HG03575 (cell line): ENCODE results near the gene VAT1L.

Experiments
- ATAC-seq: cut with Tn5 transposase; IDR thresholded peaks from one replicate; pipeline ENCODE4 v1.9.1; 2021; ENCODE audit not compliant: unreplicated experiment, insufficient number of reproducible peaks, low FRiP score; ENCODE audit errors: extremely low read depth

Gene VAT1L

DNA sequence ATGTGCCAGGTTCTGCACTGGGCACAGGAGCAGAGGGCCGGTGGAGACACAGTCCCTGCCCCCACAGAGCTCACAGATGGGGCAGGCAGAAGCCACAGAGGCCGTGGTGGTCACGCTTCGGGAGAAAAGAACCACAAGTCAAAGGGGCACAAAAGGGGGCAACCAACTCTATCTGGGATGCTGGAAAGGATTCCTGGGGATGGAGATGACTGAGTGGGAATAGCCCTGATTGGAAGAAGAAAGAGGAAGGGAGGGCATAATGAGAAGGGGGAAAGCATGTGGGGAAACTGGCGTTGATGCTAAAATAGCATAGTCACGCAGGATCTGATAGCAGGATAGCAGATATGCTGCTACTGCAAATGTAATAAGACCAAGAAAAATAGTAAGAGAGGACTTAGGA, 69.7 kb downstream of the VAT1L start:
- ATAC-seq, result no peak

DNA sequence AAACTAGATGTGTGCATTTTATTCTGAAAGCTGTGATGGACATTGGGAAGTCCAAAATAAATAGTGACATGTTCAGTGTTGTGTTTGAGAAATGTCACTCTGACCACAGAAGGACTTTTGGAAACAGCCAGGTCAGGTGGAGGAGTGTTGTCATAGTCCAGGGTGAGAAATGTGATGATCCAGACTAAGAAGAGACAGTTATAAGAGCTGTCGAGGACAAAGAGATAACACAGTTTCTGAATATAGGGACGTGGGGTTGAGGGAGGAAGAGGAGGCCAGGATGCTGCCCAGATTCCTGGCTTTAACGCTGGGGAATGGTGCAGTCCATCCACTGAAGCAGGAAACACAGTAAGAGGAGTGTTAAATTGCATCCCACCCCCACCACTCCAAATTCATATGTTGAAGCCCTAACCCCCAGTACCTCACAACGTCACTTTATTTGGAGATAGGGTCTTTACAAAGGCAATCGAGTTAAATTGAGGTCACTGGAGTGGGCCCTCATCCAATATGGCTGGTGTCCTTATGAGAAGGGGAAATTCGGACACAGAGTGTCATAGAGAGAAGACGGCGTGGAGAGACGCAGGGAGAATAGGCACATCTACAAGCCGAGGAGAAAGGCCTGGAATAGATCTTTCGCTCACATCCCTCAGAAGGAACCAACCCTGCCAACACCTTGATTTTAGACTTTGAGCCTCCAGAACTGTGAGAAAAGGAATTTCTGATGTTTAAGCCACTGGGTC, 71.3 kb downstream of the VAT1L start:
- no peak for ATAC-seq

DNA sequence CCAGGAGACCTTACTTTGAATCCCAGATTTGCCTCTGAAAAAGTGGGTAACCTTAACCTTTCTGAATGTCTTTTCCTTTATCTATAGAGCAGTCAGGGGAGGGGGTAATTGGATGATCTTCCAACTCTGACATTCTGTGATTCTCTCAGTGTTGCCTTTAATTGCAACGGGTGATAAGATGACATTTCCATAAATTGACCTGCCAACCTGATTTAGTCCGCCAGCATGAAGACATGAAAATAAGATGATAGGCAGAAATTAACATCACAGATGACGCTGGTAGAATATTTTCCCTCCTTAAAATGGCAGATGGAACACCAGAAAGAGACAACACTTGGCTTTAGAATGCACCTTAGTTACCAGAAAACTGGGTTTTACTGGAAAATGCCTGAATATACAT, 72.6 kb downstream of the VAT1L start:
- no peak for ATAC-seq

DNA sequence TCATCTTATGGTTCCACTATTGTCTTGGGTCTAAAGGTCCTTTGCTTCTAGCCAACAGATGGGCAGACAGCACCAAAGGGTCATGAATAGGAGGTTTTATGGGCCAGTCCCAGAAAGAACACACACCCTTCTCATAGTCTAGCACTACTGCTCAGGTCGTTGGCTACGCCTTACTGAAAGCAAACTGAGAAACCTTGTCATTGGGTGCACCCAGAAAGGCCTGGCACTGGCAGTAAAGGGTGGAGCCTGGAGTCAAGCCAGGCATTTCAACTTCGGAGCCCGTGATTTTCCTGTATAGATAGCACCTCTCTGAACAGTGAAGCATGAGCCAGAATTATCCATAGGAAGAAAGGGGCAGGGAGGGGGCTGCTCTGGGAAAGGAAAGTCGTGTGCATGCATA, 74.9 kb downstream of the VAT1L start:
- ATAC-seq, result no peak

DNA sequence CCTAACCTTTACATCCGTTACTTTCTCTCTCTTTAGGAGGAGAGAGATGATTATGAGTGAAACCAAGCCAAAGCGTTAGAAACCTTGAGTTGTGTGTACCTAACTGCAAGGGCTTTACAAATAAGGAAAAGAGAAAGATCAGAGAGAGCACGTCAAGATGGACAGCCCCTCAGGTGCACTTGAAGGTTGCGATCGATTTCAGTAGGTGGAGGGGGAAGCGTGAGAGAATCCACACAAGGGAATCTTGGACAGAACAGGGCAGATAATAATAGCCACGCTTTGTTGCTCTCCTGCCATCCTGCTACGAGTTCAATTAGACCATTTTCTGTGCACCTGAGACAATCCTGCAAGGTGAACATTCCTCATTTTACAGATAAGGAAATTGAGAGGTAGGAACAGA, 78.4 kb downstream of the VAT1L start:
- ATAC-seq, result no peak

DNA sequence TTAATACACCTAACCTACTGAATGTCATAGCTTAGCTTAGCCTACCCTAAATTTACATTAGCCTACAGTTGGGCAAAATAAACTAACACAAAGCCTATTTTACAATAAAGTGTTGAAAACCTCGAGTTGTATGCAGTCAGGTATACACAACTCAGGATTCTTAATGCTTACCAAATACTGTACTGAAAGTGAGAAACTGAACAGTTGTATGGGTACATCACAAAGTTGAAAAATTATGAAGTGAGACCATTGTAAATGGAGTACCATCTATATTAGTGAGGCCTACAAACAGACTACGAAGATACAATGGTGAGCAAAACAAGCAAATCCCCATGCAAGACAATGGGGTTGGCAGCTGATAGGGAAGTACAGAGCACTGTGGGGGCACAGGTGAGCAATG, 79.7 kb downstream of the VAT1L start:
- peak; percentile 10 for ATAC-seq

DNA sequence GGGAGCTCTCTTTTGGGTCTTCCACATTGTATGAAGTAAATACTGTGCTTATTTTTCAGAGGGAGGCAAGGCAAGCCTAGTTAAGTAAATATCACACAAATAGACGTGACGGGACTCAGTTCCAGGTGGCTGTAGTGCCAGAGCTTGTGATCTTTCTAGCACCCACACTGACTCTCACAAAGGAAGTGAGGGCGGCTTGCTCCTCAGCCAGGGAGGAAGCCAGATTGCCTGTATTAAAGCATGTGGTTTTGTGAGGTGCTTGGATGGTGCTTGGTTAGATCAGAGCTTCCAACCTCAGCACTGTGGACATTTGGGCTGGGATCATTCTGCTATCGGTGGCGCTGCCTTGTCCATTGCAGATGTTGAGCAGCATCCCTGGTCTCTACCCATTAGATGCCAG, 80.1 kb downstream of the VAT1L start:
- ATAC-seq, result peak; percentile 91

DNA sequence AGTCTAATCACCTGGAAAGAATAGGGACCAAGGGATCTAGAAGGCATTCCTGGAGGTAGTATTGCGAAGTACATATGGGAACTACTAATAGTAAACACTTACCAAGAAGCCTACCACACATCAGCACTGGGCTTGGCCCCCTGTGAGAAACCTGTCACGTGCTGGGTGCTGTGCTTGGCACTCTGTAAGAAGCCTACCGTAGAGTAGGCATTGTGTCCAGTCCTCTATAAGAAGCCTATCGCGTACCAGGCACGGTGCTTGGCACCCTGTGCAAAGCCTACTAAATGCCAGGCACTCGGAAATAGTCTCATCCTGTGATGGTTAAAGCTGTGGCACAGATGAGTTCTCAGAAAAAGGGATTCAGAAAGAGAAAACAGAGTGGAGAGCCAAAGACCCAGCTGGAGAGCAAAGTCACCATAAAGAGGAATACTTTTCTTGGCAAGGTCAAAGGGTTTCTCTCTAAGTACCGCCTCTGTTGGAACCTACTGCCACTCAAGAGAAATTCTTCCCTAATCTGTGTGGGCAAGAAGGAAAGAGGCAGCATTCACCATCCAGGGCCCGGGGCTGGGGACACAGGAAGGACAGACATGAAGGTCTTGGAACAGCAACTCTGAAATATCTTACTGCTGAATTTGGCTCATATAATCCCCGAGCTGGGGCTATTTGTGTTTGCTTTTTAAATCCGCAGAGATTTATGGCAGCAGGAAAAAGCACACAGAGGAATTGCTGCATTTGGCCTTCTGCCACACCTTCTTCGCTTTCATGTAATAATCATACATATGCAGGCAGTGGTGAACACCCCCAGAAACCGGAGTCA, 81.8 kb downstream of the VAT1L start:
- no peak for ATAC-seq

DNA sequence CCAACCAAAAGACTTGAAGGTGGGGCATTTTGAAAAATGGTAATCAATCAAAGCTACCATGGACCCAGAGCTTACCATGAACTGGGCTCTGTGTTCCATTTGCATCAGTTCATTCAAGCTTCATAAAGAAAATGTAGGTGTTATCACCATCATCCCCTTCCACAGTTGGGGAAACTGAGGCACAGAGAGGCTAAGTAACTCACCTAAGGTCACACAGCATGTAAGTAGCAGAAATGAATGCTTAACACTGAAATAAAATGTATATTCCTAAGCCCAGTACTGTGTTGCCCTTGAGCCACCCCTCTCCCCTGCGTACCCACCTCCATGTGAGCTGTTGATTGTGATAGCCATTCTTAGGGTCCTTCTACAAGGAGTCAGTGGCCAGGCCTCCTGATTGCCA, 83.6 kb downstream of the VAT1L start:
- no peak for ATAC-seq

DNA sequence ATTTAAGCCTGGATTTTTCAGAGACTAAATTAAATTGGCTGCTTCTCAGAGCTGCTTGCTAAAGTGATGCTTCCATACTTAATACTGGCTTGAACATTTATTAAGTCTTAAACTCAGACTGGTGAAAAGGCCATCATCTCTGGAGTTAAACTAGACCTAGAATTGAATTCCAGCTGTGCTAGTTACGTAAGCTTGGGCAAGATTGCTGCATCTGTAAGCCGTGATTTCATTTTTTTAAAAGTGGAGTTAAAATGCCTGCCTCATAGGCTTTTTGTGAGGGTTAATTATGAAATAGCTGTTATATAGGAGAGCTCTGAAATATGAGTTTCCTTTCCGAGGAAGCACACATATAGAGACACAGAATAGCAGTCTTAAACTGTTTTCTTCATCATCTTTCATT, 84.7 kb downstream of the VAT1L start:
- ATAC-seq, result no peak

DNA sequence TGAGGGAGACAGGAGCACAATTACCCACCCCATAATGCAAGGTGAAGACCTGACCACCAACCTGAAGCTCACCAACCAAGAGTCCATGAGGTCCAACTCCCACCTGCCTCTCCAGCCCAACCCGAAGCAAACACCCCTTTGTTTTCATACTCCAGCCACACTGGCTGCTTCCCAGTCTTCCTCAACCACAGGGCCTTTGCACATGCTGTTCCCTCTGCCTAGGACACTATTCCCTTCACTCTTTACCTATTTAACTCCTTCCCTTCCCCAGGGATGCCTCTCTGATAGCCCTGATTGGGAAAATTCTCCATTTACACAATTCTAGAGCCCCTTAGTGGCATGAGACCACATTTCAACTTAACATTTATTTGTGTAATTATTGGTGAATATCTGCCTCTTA, 86.0 kb downstream of the VAT1L start:
- no peak for ATAC-seq

DNA sequence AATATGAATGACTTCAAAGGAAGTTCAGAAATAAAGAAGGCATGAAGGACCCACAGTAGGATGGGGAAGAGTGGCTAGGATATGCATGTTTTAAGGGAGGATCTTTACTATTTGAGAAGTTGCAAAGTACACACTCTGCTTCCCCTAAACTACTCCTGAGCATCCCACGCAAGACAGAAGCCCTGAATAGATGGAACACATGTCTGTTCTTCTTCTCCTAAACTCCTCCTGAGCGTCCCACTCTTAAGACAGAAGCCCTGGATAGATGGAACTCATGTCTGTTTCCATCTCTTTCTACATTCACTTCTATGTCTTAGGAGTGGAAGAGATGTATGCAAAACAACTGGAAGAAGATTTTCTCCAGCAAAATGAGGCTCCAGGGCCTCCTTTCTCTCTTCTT, 88.4 kb downstream of the VAT1L start:
- no peak for ATAC-seq

DNA sequence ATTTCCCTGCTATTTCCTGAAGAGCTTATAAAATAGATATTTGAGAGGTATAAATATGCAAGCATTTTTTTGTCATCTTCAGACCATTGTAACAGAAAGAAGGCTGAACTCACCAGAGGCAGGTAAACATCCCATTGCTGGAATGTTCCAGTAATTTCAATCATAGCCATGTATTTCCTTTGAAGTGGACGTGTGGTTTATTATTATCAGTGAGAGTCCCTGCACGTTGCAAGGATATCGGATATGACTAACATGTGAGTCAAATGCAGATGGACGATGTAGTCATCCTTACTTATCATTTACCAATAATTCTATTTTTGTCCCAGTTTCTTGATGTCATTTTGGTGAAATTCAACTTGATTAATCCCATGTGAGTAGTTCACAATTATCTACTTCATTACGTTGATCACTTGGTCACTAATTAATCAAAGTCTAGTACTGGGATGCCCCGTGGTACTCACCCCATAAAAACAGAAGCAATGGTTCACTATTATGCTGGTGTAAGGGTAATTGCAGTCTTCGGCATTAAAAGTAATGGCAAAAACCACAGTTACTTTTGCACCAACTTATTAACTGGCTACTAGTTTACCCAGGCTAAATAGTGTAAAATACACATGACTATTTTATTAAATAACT, 89.5 kb downstream of the VAT1L start:
- ATAC-seq, result no peak

DNA sequence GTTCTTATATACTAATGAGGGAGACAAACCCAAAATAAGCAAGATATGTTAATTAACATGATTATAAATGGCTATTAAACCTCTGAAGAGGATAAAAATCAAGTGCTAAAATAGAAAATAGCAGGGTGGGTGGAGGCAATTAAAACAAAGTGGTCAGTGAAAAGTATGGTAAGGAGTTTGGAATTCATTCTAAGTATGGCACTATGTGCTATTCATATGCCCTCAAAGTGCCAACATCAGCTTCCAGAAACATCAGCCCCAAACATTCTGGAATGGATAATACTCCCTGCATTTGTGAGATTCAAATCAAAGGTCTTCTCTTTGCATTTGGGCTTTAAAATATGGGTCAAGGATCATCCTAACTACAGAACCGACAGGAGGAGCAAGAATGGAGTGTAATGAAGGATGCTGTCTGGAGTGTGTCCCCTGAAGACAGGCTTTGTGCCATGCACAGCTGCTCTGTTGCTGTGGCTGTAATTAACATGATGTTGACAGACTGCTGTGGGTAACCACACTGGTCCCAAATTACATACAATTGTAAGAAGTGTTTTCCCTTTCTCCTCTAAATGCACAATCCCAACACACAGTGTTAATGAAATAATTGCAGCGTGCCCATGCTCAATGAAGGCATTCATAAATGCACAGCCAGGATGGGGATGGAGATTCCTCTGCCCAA, 93.1 kb downstream of the VAT1L start:
- no peak for ATAC-seq

DNA sequence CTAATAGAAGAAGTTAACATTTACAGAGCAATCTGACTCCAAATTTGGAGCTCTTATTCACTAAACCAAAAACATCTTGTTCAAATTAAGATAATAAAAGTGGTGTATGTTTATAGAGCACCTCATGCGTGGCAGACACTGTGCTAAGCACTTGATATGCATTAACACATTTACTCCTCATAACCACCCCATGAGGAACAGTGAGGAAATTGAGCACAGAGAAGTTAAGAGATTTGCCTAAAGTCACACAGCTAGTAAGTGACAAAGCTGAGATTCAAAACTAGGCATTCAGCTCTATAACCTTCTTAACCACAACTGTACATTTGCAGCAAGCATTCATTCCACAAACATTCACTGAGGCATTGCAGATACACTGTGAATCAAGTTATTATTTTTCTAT, 94.0 kb downstream of the VAT1L start:
- ATAC-seq, result no peak

DNA sequence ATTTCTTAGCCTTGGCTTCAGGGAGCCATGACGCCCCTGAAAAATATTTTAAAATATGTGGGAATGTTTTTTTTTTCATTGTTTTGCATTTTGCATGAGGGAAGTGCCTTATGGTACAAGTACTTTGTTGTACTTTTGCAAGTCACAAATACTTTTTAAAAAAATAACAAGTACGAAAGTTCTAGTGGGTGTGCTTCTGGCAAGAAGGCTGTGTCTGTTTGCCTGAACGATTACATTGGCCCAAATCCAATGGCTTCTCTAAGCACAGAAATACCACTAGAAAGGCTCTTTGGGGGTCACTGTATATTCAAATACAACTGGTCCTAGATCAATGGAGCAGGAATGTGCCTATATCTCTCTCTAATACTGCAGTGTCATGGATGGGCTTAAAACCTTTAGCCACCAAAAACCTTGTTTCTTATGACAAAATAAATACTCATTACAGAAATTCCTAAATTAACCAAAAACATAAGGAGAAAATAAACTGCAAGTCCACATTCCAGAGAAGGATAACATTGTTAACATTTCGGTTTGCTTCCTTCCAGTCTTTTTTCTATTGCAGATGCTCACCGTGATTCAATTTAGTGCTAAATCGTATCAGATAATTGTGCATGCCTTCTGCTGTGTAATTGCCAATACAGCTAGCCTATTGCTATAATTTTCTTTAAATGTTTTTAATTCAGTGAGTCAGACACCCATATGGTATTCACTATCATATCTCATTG, 97.4 kb downstream of the VAT1L start:
- ATAC-seq, result no peak

DNA sequence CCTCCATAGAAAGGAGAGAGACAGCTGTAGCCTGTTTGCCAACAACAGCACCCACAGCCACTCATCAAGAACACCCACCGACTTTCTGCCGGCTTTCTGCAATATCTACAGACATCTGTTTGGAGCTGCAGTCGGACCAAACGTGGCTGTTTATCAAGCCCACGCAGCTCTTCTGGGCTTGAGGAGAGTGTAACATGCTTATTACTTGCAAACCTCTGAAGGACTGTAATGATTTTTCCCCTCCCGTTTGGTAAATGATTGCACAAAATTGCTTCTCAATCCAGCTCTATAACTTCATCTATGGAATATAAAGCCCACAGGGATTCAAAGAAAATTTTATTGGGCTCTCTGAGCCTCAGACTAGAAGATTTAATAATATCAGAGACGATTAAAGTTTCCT, 100.5 kb downstream of the VAT1L start:
- no peak for ATAC-seq

DNA sequence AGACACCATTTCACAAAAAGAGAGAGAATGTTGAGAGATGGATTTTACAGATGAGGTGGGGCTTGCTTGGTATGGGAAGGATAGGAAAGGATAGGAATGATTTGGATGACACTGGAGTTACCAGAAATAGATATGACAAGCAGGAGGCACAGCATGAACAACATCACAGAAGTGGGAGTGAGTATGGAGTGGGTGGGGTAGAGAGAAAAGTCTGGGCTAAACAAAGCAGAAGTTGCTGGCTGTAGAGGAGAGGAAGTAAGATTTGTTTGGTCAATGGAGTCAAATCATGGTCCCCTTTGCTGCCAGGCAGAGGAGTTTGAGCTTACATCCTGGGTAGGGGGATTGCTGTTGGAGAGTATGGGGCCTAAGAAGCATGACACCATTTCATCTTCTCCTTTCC, 101.7 kb downstream of the VAT1L start:
- no peak for ATAC-seq

DNA sequence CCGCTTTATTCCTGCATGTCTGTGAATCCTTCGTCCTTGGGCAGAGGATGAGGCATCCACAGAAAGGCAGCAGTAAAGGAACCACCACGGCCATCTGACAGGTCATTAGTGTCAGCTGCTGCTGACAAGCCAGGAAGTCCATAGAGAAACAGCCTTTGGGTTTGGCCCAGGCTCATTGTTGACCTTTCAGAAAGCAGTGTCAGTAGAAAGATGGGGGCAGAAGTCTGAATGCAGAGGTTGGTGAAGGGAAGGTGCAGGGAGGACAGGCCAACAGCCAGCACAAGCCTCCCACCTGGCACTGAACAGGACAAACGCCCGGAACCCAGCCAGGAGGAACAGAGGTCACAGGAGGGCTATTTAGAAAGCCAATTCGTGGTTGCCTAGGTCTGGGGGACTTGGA, 105.8 kb downstream of the VAT1L start:
- no peak for ATAC-seq
